ENCODE measurements around the gene ANKRD27.

ANKRD27 gene

GRCh38 chr19:32691291-32691951 is 16.4 kb upstream of the ANKRD27 start, which contains the start of gene NUDT19:
TSS of gene NUDT19 (plus strand) at chr19:32691821. CDS start at chr19:32691961, 140 bp downstream.
- H3K27ac ChIP-seq (ENCODE audit: low read depth, low read length) = no peak within 1 kb of the TSS
- peak within 1 kb of the TSS; percentile 78 for H3K4me2 ChIP-seq (ENCODE audit: low read length)
- peak within 1 kb of the TSS; percentile 49 for H3K4ac ChIP-seq (ENCODE audit: low read depth, low read length)
- H3K18ac ChIP-seq (ENCODE audit: low read length) = peak within 1 kb of the TSS; percentile 55
- peaks cover 9 to 12% of the 10 kb centered on the region in 2 experiments for H3K4me1 ChIP-seq (ENCODE audit: control insufficient read depth in 1 of 2, insufficient read depth in 2 of 2, low read length in 2 of 2)
- H2BK120ac ChIP-seq (ENCODE audit: insufficient read depth, low read length, poor library complexity) = peak within 1 kb of the TSS; percentile 48
- H4K12ac ChIP-seq (ENCODE audit: low read depth, low read length) = peak within 1 kb of the TSS; percentile 61
- peak within 1 kb of the TSS; percentile 78 for H4K8ac ChIP-seq (ENCODE audit: low read depth, low read length)
- H3K9me3 ChIP-seq (ENCODE audit: insufficient read depth, low read depth, low read length) = no peaks in the 10 kb centered on the region
- peak within 1 kb of the TSS; percentile 54 for H3K9ac ChIP-seq (ENCODE audit: low read length)
- H2AFZ ChIP-seq (ENCODE audit: insufficient read depth, low read length, poor library complexity) = peak within 1 kb of the TSS; percentile 92
- no CpG with 5 or more reads among the region's 32 CpGs for WGBS (ENCODE audit: extremely low coverage, insufficient coverage, insufficient read length)
- DNase-seq = peak; percentile 45 to 66
- no peaks in the 10 kb centered on the region for H3K36me3 ChIP-seq (ENCODE audit: control insufficient read depth in 1 of 2, insufficient read depth in 2 of 2, low read length in 2 of 2)
- peaks cover 10% of the 10 kb centered on the region for H3K79me1 ChIP-seq (ENCODE audit: low read length)
- H3K4me3 ChIP-seq (ENCODE audit: low read depth, low read length) = peak within 1 kb of the TSS; percentile 73
- H3K14ac ChIP-seq (ENCODE audit: low read length) = peak within 1 kb of the TSS; percentile 91
- peak within 1 kb of the TSS; percentile 14 for H2BK5ac ChIP-seq (ENCODE audit: low read depth, low read length, poor library complexity)
- no peak within 1 kb of the TSS for H3K23ac ChIP-seq (ENCODE audit: low read length)
- no peak within 1 kb of the TSS for H2BK12ac ChIP-seq (ENCODE audit: low read length)
- H3K27me3 ChIP-seq (ENCODE audit: insufficient read depth, low read length) = no peaks in the 10 kb centered on the region
- peak within 1 kb of the TSS; percentile 84 for H2AK5ac ChIP-seq (ENCODE audit: low read length)
- H3K79me2 ChIP-seq (ENCODE audit: control insufficient read depth, insufficient read depth, low read length, poor library complexity) = peaks cover 5% of the 10 kb centered on the region
- H4K91ac ChIP-seq (ENCODE audit: low read depth, low read length) = peak within 1 kb of the TSS; percentile 74

- Histone ChIP-seq H3K4me1 (ENCODE audit: control insufficient read depth in 1 of 2, insufficient read depth in 2 of 2, low read length in 2 of 2) (peaks cover 7 to 12% of the 10 kb centered on the region in 2 experiments), H3K4me2 (ENCODE audit: low read length) (no peak overlapping the region), H3K36me3 (ENCODE audit: control insufficient read depth in 1 of 2, insufficient read depth in 2 of 2, low read length in 2 of 2) (no peaks in the 10 kb centered on the region), H4K8ac (ENCODE audit: low read depth, low read length) (no peak overlapping the region), H2BK12ac (ENCODE audit: low read length) (no peak overlapping the region), H4K12ac (ENCODE audit: low read depth, low read length) (no peak overlapping the region), H3K9ac (ENCODE audit: low read length) (no peak overlapping the region), H3K79me1 (ENCODE audit: low read length) (peaks cover 10% of the 10 kb centered on the region), H3K4me3 (ENCODE audit: low read depth, low read length) (no peak overlapping the region), H3K27me3 (ENCODE audit: insufficient read depth, low read length) (no peaks in the 10 kb centered on the region), H2AK5ac (ENCODE audit: low read length) (no peak overlapping the region), H4K91ac (ENCODE audit: low read depth, low read length) (no peak overlapping the region), H3K14ac (ENCODE audit: low read length) (no peak overlapping the region), H3K23ac (ENCODE audit: low read length) (no peak overlapping the region), H2BK5ac (ENCODE audit: low read depth, low read length, poor library complexity) (no peak overlapping the region), H2BK120ac (ENCODE audit: insufficient read depth, low read length, poor library complexity) (no peak overlapping the region), H3K4ac (ENCODE audit: low read depth, low read length) (no peak overlapping the region), H2AFZ (ENCODE audit: insufficient read depth, low read length, poor library complexity) (no peak overlapping the region), H3K9me3 (ENCODE audit: insufficient read depth, low read depth, low read length) (no peaks in the 10 kb centered on the region), H3K79me2 (ENCODE audit: control insufficient read depth, insufficient read depth, low read length, poor library complexity) (peaks cover 5% of the 10 kb centered on the region), H3K27ac (ENCODE audit: low read depth, low read length) (no peak overlapping the region), H3K18ac (ENCODE audit: low read length) (no peak overlapping the region)
- DNase-seq = no peak
- WGBS (ENCODE audit: extremely low coverage, insufficient coverage, insufficient read length) = no CpG with 5 or more reads among the region's 1 CpG
Measured at GRCh38 chr19:32688311-32688710, 13.3 kb upstream of the ANKRD27 start.

GRCh38 chr19:32687681-32688080 is 12.7 kb upstream of the ANKRD27 start:
- Histone ChIP-seq H3K9me3 (ENCODE audit: insufficient read depth, low read depth, low read length) (no peaks in the 10 kb centered on the region), H3K18ac (ENCODE audit: low read length) (no peak overlapping the region), H3K79me2 (ENCODE audit: control insufficient read depth, insufficient read depth, low read length, poor library complexity) (peaks cover 5% of the 10 kb centered on the region), H4K91ac (ENCODE audit: low read depth, low read length) (no peak overlapping the region), H2BK12ac (ENCODE audit: low read length) (no peak overlapping the region), H2BK5ac (ENCODE audit: low read depth, low read length, poor library complexity) (no peak overlapping the region), H3K79me1 (ENCODE audit: low read length) (peaks cover 10% of the 10 kb centered on the region), H3K23ac (ENCODE audit: low read length) (no peak overlapping the region), H4K8ac (ENCODE audit: low read depth, low read length) (no peak overlapping the region), H2BK120ac (ENCODE audit: insufficient read depth, low read length, poor library complexity) (no peak overlapping the region), H4K12ac (ENCODE audit: low read depth, low read length) (no peak overlapping the region), H3K4ac (ENCODE audit: low read depth, low read length) (no peak overlapping the region), H3K9ac (ENCODE audit: low read length) (no peak overlapping the region), H3K4me1 (ENCODE audit: control insufficient read depth in 1 of 2, insufficient read depth in 2 of 2, low read length in 2 of 2) (peaks cover 6 to 11% of the 10 kb centered on the region in 2 experiments), H3K4me2 (ENCODE audit: low read length) (no peak overlapping the region), H3K4me3 (ENCODE audit: low read depth, low read length) (no peak overlapping the region), H3K36me3 (ENCODE audit: control insufficient read depth in 1 of 2, insufficient read depth in 2 of 2, low read length in 2 of 2) (no peaks in the 10 kb centered on the region), H2AFZ (ENCODE audit: insufficient read depth, low read length, poor library complexity) (no peak overlapping the region), H3K14ac (ENCODE audit: low read length) (no peak overlapping the region), H2AK5ac (ENCODE audit: low read length) (no peak overlapping the region), H3K27me3 (ENCODE audit: insufficient read depth, low read length) (no peaks in the 10 kb centered on the region), H3K27ac (ENCODE audit: low read depth, low read length) (no peak overlapping the region)
- no peak for DNase-seq
- WGBS (ENCODE audit: extremely low coverage, insufficient coverage, insufficient read length) = no CpG with 5 or more reads among the region's 4 CpGs

GRCh38 chr19:32686847-32687475 is 12.0 kb upstream of the ANKRD27 start:
- Histone ChIP-seq H3K4me2 (ENCODE audit: low read length) (no peak overlapping the region), H4K91ac (ENCODE audit: low read depth, low read length) (no peak overlapping the region), H3K18ac (ENCODE audit: low read length) (no peak overlapping the region), H3K9me3 (ENCODE audit: insufficient read depth, low read depth, low read length) (no peaks in the 10 kb centered on the region), H2BK12ac (ENCODE audit: low read length) (no peak overlapping the region), H3K79me2 (ENCODE audit: control insufficient read depth, insufficient read depth, low read length, poor library complexity) (peaks cover under 1% of the 10 kb centered on the region), H3K14ac (ENCODE audit: low read length) (no peak overlapping the region), H3K4me1 (ENCODE audit: control insufficient read depth in 1 of 2, insufficient read depth in 2 of 2, low read length in 2 of 2) (peaks cover 0 to 6% of the 10 kb centered on the region in 2 experiments), H2BK5ac (ENCODE audit: low read depth, low read length, poor library complexity) (no peak overlapping the region), H4K8ac (ENCODE audit: low read depth, low read length) (no peak overlapping the region), H2AFZ (ENCODE audit: insufficient read depth, low read length, poor library complexity) (no peak overlapping the region), H3K36me3 (ENCODE audit: control insufficient read depth in 1 of 2, insufficient read depth in 2 of 2, low read length in 2 of 2) (no peaks in the 10 kb centered on the region), H3K23ac (ENCODE audit: low read length) (no peak overlapping the region), H4K12ac (ENCODE audit: low read depth, low read length) (no peak overlapping the region), H2AK5ac (ENCODE audit: low read length) (no peak overlapping the region), H2BK120ac (ENCODE audit: insufficient read depth, low read length, poor library complexity) (no peak overlapping the region), H3K27ac (ENCODE audit: low read depth, low read length) (no peak overlapping the region), H3K27me3 (ENCODE audit: insufficient read depth, low read length) (no peaks in the 10 kb centered on the region), H3K4me3 (ENCODE audit: low read depth, low read length) (no peak overlapping the region), H3K79me1 (ENCODE audit: low read length) (peaks cover 4% of the 10 kb centered on the region), H3K9ac (ENCODE audit: low read length) (no peak overlapping the region), H3K4ac (ENCODE audit: low read depth, low read length) (no peak overlapping the region)
- DNase-seq = no peak
- no CpG with 5 or more reads among the region's 6 CpGs for WGBS (ENCODE audit: extremely low coverage, insufficient coverage, insufficient read length)

All from trophoblast cell (in vitro differentiated cells and primary cell).